Loucy (cell line): ENCODE data around the gene SDK1.

Experiments used
- EZH2phosphoT487 ChIP-seq: fragments of 200-600 bp; IDR thresholded peaks from 2 replicates; pipeline ENCODE4 v1.6.1; 2018; ENCODE audit warnings: antibody characterized with exemption, mild to moderate bottlenecking, moderate library complexity, borderline replicate concordance
- TF ChIP-seq, protein P1 (sequence below): fragments of 200-600 bp; sonication (generic); conservative IDR thresholded peaks from 2 replicates; pipeline ENCODE4 v1.5.1; 2014; ENCODE audit warnings: mild to moderate bottlenecking, antibody characterized with exemption, low read length

- no peak for TF ChIP-seq EZH2phosphoT487
- TF ChIP-seq, protein P1, sequence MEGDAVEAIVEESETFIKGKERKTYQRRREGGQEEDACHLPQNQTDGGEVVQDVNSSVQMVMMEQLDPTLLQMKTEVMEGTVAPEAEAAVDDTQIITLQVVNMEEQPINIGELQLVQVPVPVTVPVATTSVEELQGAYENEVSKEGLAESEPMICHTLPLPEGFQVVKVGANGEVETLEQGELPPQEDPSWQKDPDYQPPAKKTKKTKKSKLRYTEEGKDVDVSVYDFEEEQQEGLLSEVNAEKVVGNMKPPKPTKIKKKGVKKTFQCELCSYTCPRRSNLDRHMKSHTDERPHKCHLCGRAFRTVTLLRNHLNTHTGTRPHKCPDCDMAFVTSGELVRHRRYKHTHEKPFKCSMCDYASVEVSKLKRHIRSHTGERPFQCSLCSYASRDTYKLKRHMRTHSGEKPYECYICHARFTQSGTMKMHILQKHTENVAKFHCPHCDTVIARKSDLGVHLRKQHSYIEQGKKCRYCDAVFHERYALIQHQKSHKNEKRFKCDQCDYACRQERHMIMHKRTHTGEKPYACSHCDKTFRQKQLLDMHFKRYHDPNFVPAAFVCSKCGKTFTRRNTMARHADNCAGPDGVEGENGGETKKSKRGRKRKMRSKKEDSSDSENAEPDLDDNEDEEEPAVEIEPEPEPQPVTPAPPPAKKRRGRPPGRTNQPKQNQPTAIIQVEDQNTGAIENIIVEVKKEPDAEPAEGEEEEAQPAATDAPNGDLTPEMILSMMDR: no peak
Measured at GRCh38 chr7:3426064-3426463, 125.0 kb downstream of the SDK1 start.
